Inferior parietal cortex (tissue), 1 donor: ENCODE measurements around the gene PAPLN.
A peak's percentile ranks its signal among the peaks of the same experiment; 100 is the strongest.
"Not testable (repeated sequence)": the region's sequence is repeated elsewhere in the genome, so short reads cannot be mapped to it uniquely, and the experiment has no call there.

Experiments
- DNase-seq: peaks from one replicate; pipeline ENCODE4 v3.0.0-alpha.2; 2016; ENCODE audit errors: extremely low spot score

The PAPLN gene

DNA sequence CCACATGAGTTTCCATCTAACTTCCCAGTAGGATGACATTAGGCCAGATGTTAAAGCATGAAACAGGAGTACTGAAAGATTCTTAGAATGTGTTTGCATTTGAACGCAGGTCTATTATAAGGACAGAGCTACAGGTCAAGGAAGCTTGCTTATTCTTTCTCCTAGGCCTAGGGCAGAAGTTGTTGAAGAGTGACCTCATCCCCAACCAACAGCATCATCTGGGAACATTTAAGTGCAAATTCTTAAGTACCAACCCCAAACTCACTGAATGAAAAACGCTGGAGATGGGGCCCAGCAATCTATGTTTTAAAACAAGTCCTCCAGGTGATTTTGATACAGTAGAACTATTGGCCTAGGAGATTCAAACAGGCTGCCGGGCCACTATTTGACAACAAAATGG is 52.4 kb downstream of the PAPLN start:
- no peak for DNase-seq

DNA sequence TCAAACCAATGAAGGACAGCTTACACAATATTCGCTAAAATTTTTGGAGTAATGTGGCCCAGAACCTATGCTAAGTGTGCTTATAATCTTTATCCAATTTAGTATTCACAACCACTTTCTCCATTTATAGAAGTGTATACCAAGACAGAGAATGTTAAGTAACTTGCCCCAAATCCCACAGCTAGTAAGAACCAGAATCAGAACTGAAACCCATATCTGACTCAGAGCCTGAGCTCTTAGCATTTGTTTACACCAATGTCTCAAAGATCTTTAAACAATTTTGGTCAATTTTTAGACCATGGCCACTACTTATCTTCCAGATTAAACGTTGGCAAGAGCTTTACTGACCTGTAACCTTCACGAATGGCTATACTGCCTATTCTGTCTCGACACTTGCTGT is 53.0 kb downstream of the PAPLN start:
- DNase-seq, result no peak

DNA sequence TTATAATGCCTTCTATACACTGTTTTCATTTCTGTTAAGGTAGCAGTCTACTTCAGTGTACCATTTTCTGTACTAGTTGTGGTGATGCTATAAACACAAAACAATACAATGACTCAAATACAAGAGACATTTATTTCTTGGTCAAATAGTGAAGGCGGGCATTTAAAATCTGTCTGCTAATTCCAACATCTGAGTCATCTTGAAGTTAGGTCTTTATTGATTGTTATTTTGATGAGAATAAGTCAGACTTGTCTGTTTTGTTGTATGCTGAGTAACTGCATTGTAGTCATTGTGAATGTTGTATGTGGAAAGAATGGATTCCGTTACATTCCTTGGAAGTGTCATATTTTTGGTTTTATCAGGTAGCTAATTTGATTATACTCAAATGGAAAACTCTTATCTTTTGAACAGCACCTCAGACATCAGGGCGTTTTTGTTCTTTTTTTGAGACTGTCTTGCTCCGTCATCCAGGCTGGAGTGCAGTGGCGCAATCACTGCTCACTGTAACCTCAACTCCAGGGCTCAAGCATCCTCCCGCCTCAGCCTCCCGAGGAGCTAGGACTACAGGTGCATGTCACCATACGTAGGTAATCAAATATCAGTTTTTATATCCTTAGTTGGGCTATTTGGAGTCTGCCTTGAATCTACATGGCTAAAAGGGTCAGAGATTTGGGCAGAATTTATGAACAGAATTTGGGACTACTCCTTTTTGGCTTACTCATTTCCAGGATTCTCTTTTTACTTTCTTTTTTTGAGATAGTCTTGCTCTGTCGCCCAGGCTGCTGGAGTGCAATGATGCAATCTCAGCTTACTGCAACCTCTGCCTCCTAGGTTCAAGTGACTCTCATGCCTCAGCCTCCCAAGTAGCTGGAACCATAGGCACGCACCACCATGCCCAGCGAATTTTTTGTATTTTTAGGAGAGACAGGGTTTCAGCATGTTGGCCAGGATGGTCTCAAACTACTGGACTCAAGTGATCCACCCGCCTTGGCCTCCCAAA is 56.8 kb downstream of the PAPLN start:
- no peak for DNase-seq

DNA sequence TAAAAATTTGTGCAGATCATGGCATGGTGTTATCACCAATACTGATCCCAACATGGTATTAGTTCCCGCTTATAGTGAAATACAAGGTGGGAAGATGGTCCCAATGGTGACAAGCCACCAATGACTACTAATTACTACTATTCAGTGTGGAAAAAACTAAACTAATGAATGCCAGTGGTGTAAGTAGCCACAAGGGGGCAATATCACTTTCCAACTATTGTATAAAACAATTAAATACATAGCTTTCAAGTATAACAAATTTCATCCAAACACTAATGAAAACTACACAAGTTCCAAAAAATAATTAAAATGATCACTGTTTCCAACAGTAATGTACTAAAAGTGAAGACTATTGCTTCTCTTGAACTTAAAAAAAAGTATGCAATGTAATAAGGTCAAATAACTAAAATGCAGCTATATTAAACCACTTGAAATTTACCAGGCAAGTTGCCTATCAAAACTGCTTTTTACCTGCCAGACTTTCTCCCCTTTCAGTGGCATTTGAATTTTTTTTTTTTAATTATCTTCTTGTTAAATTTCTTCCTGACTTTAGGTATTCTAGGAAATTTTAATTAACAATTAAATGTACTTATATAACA is 58.0 kb downstream of the PAPLN start:
- DNase-seq, result peak; percentile 74

DNA sequence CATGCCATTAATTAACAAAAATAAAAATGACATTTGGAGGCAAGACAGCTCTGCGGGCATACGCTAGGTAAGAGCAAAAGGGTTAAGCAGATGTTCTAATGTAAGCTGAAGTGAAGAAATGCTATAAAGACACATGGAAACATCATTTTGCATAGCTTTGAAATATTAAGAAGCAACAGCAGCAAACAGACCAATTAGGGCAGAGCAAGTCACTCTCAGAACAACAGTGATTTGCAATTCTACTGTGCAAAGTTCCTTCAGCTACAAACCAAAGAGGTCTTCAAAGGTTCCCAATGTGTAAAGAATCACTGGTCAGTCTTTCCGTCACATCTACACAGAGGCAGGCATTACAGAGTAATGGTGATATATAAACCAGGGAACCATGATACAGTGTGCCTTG is 68.2 kb downstream of the PAPLN start:
- DNase-seq, result no peak

DNA sequence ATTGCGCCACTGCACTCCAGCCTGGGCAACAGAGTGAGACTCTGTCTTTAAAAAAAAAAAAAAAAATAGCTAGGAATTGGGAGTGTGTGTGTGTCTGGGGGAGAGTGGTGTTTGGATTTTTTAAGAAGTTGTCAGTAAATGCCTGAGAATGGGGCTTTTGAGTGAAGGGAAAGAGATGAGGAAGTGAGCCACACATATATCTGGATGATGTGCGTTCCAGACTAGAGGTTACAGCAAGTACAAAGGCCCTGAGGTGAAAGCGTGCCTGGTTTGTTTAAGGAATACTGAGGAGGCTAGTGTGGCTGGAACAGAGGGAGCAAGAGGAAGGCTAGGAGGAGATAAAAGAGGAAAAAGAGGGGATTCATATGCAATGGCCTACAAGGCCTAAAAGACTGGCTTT is 70.0 kb downstream of the PAPLN start:
- no peak for DNase-seq

DNA sequence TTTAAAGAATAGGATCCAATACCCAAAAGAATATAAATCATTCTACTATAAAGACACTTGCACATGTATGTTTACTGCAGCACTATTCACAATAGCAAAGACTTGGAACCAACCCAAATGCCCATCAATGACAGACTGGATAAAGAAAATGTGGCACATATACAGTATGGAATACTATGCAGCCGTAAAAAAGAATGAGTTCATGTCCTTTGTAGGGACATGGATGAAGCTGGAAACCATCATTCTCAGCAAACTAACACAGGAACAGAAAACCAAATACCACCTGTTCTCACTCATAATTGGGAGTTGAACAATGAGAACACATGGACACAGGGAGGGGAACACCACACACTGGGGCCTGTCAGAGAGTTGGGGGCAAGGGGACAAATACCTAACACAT is 71.9 kb downstream of the PAPLN start:
- not testable (repeated sequence) for DNase-seq

DNA sequence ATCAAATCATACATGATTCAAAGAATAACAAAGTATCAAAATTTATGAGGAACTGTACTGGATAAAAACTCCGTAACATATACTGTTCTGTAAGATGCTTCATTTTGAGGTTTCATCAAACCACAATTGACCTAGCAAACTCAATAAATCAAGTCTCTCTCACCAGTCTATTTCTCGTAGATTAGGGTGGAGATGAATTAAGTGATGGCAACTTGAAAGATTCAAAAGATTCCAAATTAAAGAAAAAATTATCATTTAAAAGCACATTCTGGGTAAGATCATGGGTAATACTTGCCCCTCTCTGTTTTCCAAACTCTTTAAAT is 74.4 kb downstream of the PAPLN start:
- no peak for DNase-seq

DNA sequence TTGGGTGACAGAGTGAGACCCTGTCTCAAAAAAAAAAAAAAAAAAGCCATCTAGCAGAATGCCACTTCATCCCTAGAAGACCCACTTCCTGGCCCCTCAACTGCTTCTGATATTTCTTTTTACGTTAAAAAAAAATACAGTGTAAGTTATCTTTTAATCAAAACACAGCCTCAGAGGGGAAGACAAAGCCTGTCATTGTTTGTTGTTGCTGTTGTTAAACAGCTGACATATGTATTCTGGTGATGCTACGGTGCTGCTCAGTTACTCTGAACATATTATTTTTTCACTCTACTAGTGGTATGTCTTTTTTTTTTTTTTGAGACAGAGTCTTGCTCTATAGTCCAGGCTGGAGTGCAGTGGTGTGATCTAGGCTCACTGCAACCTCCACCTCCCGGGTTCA is 75.4 kb downstream of the PAPLN start:
- no peak for DNase-seq

DNA sequence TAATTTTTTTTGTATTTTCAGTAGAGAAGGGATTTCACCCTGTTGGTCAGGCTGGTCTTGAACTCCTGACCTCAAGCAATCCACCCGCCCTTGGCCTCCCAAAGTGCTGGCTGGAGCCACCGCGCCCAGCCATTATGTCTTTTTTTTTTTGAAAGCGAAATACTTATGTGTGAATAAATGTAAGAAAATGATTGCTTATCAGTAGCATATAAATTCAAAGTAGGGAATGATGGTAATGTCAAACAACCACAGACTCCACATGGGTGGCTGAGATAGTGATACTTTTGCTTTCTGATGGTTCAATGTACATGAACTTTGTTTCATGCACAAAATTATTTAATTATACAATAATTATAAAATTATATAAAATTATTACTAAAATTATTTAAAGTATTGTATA is 75.8 kb downstream of the PAPLN start:
- DNase-seq, result no peak

DNA sequence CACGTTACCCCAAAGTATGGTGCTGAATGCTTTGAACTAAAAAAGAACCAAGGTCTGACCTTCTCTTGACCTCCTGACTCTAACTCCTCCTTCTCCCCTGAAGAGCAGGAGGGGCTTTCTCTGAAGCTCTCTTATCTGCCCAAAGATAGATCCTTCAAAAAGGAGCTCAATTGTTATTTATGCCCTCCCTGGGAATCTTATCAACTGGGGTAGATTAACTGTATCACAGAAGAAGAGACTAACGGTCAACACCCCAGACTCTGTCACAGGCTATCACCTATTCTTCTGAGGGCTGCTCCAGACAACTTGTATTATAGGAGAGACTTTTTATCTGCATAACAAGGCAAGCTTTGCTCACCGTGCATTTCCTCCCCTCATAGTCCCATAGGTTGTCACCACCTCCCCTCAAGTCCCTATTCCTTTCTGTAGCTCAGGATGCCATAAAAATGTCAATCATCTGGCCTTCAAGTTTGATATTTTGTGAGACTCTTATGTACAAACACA is 86.6 kb downstream of the PAPLN start:
- DNase-seq, result no peak
